Adrenal gland (tissue), 5 donors: ENCODE data around the gene NSD1.

ENCODE experiments used
- POLR2A ChIP-seq, 2 donors: fragments of 450-650 bp; IDR thresholded peaks; one replicate each; pipeline ENCODE4 v1.6.1; 2017; ENCODE audit warnings: antibody characterized with exemption in 2 of 2, mild to moderate bottlenecking in 2 of 2, moderate library complexity in 1 of 2
- TF ChIP-seq, protein P1 (sequence below), 6 experiments: fragments of 450-650 bp in 4 of 6; fragments of 200-600 bp in 2 of 6; sonication (generic) in 1 of 6; IDR thresholded peaks; 1 replicate in 5 of 6; 2 replicates in 1 of 6; pipeline versions ENCODE4 v1.5.1 to v1.8.0; 2016 to 2021; ENCODE audit warnings: antibody characterized with exemption in 6 of 6, mild to moderate bottlenecking in 2 of 6, moderate library complexity in 1 of 6
- donor health status: DM: no; HTN: no; CAD: no.

DNA sequence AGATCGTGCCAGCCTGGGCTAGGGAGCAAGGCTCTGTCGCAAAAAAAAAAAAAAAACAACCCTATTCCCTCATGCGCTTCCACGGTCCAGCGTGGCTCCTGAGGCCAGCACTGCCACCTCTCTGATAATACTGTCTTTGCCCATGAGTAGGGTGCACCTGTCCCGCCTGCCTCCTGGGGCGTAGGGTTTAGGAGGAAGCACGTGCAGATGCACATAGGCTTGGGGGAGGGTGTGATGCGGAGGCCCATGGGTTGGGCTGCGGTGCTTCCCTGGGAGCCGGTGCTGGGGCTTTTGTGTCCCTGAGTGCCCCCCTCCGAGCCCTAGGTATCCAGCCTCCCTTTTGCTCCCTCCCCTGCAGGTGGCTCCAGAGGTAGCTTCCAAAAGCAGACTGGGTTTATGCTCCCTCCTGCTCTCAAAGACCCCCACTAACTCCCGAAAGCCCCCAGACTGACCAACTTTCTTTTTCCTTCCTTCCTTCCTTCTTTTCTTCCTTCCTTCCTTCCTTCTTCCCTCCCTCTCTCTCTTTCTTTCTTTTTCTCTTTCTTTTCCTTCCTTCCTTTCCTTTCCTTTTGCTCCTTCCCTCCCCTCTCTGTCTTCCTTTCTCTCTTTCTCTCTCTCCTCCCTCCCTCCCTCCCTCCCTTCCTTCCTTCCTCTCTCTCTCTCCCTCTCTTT is 34.0 kb upstream of the NSD1 start:
- TF ChIP-seq, protein P1, sequence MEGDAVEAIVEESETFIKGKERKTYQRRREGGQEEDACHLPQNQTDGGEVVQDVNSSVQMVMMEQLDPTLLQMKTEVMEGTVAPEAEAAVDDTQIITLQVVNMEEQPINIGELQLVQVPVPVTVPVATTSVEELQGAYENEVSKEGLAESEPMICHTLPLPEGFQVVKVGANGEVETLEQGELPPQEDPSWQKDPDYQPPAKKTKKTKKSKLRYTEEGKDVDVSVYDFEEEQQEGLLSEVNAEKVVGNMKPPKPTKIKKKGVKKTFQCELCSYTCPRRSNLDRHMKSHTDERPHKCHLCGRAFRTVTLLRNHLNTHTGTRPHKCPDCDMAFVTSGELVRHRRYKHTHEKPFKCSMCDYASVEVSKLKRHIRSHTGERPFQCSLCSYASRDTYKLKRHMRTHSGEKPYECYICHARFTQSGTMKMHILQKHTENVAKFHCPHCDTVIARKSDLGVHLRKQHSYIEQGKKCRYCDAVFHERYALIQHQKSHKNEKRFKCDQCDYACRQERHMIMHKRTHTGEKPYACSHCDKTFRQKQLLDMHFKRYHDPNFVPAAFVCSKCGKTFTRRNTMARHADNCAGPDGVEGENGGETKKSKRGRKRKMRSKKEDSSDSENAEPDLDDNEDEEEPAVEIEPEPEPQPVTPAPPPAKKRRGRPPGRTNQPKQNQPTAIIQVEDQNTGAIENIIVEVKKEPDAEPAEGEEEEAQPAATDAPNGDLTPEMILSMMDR (IDR thresholded peaks at IDR 0.05), result no peak
- TF ChIP-seq POLR2A (IDR thresholded peaks at IDR 0.05), result no peak
